Stimulated activated CD8-positive, alpha-beta memory T cell treated with anti-CD3 and anti-CD28 coated beads, Interleukin-15, amount 100 ng/mL, for 1 hour (primary cell): Measurements from ENCODE around the gene PTH.
A peak's percentile ranks its signal among the peaks of the same experiment; 100 is the strongest.

ENCODE experiments used
- DNase-seq: peaks from one replicate; pipeline ENCODE4 v3.0.0-alpha.2; 2020; ENCODE audit warnings: low read depth

Gene PTH

GRCh38 chr11:13495929-13496328, at the start of gene PTH:
PTH (minus strand) TSS chr11:13495997; CDS start chr11:13492855, 3,142 bp downstream.
- no peak for DNase-seq

DNA sequence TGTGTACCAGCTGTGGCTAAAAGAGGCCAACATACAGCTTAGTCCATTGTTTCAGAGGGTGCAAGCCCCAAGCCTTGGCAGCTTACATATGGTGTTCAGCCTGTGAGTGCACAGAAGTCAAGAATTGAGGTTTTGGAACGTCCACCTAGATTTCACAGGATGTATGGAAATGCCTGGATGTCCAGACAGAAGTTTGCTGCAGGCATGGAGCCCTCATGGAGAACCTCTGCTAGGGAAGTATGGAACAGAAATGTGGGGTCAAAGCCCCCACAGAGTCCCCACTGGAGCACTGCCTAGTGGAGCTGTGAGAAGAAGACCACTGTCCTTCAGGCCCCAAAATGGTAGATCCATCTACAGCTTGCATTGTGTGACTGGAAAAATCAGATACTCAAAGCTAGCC, 42.2 kb upstream of the PTH start:
- DNase-seq: no peak

- no peak for DNase-seq
Measured at GRCh38 chr11:13535819-13536218, 40.0 kb upstream of the PTH start.

GRCh38 chr11:13534358-13534757, 38.6 kb upstream of the PTH start:
- no peak for DNase-seq

DNA sequence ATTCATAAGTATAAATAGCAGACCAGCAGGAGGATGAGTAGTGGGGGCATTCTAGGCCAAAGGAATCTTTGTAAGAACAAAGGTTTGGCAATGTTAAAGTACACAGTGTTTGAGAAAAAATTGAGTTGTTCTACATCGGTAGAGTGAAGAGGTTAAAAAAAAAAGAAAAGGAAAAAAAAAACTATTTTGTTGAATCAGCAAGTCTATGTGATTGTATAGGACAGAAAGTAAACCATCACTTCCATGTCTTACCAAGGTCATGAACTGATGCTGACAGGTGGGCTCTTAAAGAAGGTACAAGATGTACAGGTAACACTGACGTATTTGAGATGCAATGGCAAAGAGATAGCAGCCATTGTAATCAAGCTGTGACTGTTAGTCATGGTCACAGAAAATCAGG, 29.5 kb upstream of the PTH start:
- no peak for DNase-seq

- DNase-seq: no peak
Measured at GRCh38 chr11:13503393-13503792, 7.6 kb upstream of the PTH start.

- DNase-seq: no peak
Measured at GRCh38 chr11:13502492-13502891, 6.7 kb upstream of the PTH start.

- no peak for DNase-seq
Measured at GRCh38 chr11:13494051-13494450, 1.7 kb downstream of the PTH start.

- no peak for DNase-seq
Measured at GRCh38 chr11:13487661-13488030, 8.2 kb downstream of the PTH start.

DNA sequence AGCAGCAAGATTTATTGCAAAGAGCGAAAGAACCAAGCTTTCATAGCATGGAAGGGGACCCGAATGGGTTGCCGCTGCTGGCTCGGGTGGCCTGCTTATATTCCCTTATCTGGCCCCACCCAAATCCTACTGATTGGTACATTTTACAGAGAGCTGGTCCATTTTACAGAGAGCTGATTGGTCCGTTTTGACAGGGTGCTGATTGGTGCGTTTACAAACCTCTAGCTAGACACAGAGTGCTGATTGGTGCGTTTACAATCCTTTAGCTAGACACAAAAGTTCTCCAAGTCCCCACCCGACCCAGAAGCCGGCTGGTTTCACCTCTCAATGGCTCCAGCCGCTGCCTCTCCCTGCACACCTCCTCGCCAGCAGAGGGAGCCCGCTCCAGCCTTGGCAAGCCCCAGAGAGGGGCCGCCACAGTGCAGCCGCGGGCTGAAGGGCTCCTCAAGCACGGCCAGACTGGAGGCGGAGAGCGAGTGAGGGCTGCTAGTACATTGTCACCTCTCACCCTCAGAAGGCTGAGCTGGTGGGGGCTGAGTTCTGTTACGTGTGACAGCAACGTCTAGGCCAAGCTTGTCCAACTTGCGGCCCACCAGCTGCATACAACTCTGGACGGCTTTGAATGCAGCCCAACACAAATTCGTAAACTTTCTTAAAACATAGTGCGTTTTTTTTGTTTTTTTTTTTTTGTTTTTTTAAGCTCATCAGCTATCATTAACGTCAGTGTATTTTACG, 8.7 kb downstream of the PTH start:
- DNase-seq: peak; percentile 39

DNA sequence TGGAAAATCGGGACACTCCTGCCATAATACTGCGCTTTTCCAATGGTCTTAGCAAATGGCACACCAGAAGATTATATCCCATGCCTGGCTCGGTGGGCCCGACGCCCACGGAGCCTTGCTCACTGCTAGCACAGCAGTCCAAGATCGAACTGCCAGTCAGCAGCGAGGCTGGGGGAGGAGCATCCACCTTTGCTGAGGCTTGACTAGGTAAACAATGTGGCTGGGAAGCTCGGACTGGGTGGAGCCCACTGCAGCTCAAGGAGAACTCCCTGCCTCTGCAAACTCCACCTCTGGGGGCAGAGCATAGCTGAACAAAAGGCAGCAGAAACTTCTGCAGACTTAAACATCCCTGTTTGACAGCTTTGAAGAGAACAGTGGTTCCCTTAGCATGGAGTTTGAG, 15.6 kb downstream of the PTH start:
- DNase-seq: no peak

DNA sequence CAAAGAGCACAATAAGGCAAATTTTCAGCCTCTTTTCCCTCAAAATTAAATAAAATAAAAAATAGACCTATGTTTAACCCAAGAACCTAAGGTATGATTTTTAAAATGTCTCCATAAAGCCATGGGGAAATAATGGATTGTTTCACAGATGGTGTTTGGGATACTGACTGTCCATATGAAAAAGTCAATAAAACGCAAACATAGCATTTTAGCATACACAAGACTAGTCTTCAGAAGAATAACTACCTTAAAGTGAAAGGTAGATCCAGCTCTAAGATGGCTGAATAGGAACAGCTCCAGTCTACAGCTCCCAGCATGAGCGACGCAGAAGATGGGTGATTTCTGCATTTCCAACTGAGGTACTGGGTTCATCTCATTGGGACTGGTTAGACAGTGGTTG, 16.1 kb downstream of the PTH start:
- no peak for DNase-seq

DNA sequence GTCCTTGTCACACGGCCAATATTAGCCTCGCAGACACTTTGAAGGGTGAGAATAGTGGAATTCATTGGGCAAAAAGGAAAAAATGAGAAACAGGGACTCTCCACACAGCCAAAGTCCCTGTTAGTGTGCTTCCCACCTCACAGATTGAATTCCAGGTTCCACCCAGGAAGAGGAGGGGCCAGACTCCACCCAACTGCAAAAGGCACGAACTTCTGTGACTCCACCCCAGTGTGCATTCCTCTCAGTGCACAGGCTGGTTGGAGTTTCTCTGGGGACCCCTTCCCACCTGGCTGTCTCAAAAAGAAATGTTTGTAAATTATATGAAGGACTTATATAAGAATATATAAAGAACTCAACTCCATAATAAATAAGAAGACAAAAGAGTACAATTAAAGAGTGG, 20.7 kb downstream of the PTH start:
- DNase-seq: no peak

- DNase-seq: no peak
Measured at GRCh38 chr11:13473013-13473722, 22.6 kb downstream of the PTH start.

DNA sequence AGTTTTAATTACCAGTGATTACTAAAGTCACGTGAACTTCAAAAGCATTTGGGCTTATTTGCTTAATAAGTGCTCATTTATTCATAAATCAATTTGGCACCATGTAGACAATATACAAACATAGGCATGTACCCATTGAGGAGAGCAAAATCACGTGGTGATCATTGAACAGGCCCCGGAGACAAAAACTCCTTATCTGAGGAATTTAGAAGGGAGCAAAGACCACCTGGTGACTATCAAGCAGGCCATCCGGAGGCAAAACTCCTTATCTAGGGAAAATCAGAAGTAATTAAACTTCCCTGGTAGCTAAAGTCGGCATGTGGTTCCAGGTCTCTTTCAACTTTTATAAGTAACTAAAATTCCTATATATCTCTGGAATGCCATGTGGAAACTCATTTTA, 27.0 kb downstream of the PTH start:
- DNase-seq: no peak

DNA sequence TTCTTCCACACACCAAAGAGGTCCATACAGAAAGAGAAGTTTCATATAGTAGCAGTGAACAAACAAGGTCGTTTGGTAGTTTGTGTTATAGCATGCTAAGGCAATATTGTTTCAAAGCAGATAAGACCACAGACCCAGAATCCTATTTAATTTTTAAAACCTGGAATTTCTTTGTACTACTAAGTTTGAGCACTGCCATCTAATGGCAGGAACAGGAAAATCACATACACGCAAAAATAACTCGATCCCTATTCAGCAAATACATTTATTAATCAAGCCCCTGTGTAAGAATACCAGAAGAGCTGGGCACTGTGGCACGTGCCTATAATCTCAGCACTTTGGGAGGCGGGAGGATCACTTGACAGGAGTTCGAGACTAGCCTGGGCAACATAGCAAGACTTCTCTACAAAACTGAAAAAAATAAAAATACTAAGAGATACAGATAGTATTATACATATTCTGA, 29.9 kb downstream of the PTH start:
- no peak for DNase-seq

DNA sequence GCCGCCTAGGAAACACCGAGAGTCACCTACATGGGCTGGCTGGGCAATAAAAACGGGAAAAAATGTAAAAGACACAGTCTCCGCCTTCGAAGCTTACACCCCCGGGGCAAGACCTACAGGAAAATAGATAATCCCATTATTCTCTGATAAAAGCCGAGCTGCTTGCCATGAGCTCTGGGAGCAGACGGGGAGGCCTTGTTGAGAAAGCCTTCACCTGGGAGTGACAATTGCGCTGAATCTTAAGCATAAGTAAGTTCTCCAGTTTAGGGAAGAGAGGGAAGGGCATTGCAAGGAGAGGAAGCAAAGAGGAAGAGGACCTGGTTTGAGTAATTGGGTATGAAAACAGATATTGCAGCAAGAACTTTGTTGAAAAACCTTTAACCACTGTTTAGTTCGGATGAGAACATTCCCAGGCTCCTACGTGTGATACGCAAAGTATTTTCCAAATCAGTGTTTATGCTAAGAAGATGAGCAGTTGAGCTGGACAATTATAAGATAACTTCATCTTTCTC, 32.0 kb downstream of the PTH start:
- no peak for DNase-seq

- DNase-seq: peak; percentile 74
Measured at GRCh38 chr11:13462901-13463778, 32.7 kb downstream of the PTH start, which contains the start of gene BTBD10. BTBD10 (minus strand) TSS chr11:13463222; CDS start chr11:13445124, 18,098 bp downstream.

GRCh38 chr11:13462311-13462900, 33.4 kb downstream of the PTH start:
- peak; percentile 8 for DNase-seq

DNA sequence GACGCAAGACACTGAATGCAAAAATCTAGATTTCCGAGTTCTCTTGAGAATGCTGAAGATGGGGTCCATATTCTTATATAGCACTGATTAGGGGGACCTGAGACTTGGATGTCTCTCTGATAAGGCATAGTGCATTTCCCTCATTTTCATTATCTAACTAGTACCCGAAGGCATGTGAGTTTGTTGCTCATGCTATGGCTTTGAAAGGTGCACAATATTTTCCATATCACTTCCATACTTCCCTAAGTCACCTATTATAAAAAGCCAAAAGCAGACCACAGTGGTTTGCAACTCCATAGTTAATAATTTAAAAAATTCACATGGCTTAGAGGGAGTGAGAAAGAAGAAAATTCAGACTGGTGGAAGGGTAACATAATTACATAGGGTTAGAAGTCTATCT, 34.5 kb downstream of the PTH start:
- DNase-seq: no peak

DNA sequence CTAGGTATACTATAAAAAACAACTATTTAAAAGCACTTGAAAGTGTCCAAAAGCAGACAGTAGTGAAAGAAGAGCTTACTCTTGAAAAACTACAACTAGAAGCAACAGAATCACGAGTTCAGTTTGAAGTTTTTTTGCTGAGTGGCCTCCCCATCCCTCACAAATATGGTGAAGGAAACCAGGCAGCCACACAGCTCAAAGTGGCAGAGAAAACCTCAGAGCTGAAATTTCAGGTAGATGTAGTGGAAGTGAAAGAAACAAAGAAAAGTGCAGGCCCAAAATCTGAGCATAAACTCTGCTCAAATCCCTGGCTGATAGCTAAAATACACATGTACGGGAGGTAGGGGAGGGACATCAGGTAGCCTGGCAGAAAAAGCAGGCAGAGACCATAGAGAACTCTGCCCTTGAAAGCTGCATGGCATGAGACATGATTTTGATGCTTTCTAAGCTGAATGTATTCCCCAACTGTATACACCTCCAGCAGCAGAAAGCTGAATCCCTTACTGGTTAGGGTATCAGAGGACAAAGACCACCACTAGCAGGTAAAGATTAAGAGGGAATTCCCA, 44.9 kb downstream of the PTH start:
- no peak for DNase-seq

DNA sequence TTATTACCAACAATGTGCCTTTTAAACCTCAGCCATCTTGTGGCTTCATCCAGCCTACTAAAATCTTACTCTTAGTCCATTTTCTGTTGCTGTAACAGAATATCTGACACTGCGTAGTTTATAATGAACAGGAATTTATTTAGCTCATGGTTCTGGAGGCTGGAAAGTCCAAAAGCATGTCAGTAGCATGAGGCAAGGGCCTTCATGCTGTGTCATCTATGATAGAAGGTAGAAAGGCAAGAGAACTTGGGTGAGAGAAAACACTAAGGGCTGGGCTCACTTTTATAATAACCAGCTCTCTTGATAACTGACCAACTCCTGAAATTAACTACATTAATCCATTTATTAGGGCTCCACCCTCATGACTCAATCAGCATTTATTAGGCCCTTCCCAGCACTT, 46.3 kb downstream of the PTH start:
- DNase-seq: no peak
